Thymus (tissue), 11 donors: ENCODE results near the gene HARBI1. TPM values are rescaled to one million over a fixed set of nuclear protein-coding genes. Genes with fewer than 3 reads are reported as not detected.
A peak's percentile ranks its signal among the peaks of the same experiment; 100 is the strongest.
"Not testable (repeated sequence)": the region's sequence is repeated elsewhere in the genome, so short reads cannot be mapped to it uniquely, and the experiment has no call there.

ENCODE experiments used
- DNase-seq, 9 donors: peaks; one replicate each; pipeline ENCODE4 v3.0.0-alpha.2; 2013; ENCODE audit warnings: low spot score in 9 of 9, low read depth in 6 of 9, missing footprints in 1 of 9
- H3K27ac ChIP-seq, 2 donors: one replicate each; pipeline ENCODE4 v1.5.1; 2013; ENCODE audit warnings: control low read depth in 1 of 2, low read depth in 1 of 2, low read length in 1 of 2, mild to moderate bottlenecking in 1 of 2, moderate library complexity in 1 of 2
- H3K27me3 ChIP-seq, 2 donors: one replicate each; pipeline ENCODE4 v1.5.1; 2013; ENCODE audit warnings: low read length in 1 of 2; ENCODE audit not compliant: control insufficient read depth in 2 of 2, insufficient read depth in 1 of 2
- H3K36me3 ChIP-seq, 2 donors: one replicate each; pipeline ENCODE4 v1.5.1; 2013; ENCODE audit warnings: low read length in 1 of 2, mild to moderate bottlenecking in 1 of 2, moderate library complexity in 1 of 2; ENCODE audit not compliant: control insufficient read depth in 2 of 2, insufficient read depth in 2 of 2
- H3K4me1 ChIP-seq, 2 donors: one replicate each; pipeline ENCODE4 v1.5.1; 2013; ENCODE audit warnings: low read length in 2 of 2; ENCODE audit not compliant: control insufficient read depth in 2 of 2, insufficient read depth in 2 of 2
- H3K4me3 ChIP-seq, 2 donors: one replicate each; pipeline ENCODE4 v1.5.1; 2013; ENCODE audit warnings: low read length in 2 of 2, control low read depth in 1 of 2, mild to moderate bottlenecking in 1 of 2
- H3K9me3 ChIP-seq, 2 donors: one replicate each; pipeline ENCODE4 v1.5.1; 2013; ENCODE audit warnings: low read length in 1 of 2, mild to moderate bottlenecking in 1 of 2; ENCODE audit not compliant: control insufficient read depth in 2 of 2, insufficient read depth in 1 of 2
- WGBS: extraction: QIAGEN DNeasy Blood & Tissue Kit; methylation state at CpG from one replicate; pipeline ENCODE4 v1.1.7; 2013; 5-methylcytosine and 5-hydroxymethylcytosine counted together
- polyA plus RNA-seq: library from polyadenylated mRNA; stranded (reverse); fragments of 200-250 nt; gene quantifications from one replicate; pipeline ENCODE4 v1.2.3, GENCODE V29; 2013
- total RNA-seq: library from RNA; stranded (reverse); fragments of 120-200 nt; gene quantifications from one replicate; pipeline ENCODE4 v1.2.4, GENCODE V29; 2013
- donor health status: healthy.

HARBI1 gene
- total and polyA plus RNA-seq, 2 donors = 3.6 to 4.7 TPM

DNA sequence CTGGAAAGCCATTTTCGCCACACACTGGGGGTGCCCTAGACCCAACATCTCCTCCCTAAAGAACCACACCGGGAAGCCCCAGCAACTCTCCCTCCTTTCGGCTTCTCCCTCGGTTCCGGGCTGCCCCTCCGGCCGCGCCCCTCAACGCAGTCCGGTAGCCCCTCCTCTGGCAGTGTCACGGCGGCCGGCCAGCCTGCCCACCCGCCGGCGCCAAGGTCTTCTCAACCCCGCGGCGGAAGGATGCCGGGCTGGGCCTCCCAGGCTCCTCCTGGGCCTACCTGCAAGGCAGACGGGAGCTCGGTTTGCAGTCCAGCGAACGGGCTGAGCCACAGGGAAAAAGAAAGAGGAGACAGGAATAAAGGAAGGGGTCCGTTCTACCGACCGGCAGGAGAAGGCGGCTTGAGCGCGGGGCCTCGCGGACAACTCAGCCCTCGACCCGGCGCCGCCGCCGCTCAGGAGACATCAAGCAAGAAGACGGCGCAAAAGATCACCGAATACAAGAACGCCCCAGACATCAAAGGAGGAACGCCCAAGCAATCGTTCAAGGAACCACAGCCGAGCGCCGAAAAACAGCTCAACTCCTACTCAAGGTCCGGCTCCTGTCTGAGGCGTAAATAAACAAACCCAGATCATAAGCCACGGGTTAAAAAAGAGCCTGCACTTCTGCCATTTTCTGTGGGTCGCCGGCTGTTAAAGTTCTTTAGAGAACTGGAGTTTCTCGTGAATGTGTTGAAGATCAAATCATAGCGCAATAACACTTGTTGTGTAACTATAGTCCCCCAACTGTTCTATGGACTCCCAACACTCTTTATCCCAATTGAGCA, 23.3 kb downstream of the HARBI1 start, which contains the start of gene AMBRA1:
TSS of gene AMBRA1 (minus strand) at position 474 of the 824 bp plus-strand sequence. CDS start 45,643 bp downstream, outside the sequence.
- 2% methylated on average over 54 of the region's 54 CpGs for WGBS
- peak; percentile 72 to 96 (median 88) for DNase-seq
- Histone ChIP-seq H3K27me3 (no peaks in the 10 kb centered on the region), H3K27ac (peak within 1 kb of the TSS; percentile 55 to 84), H3K36me3 (no peaks in the 10 kb centered on the region), H3K9me3 (no peaks in the 10 kb centered on the region), H3K4me1 (peaks cover 13 to 21% of the 10 kb centered on the region in 2 donors), H3K4me3 (peak within 1 kb of the TSS; percentile 84 to 99)

GRCh38 chr11:46590740-46591605, 26.1 kb downstream of the HARBI1 start:
- peaks cover 13 to 21% of the 10 kb centered on the region in 2 donors for H3K4me1 ChIP-seq
- H3K36me3 ChIP-seq = peaks cover 0 to 3% of the 10 kb centered on the region in 2 donors
- 92% methylated on average over 11 of the region's 11 CpGs for WGBS
- no peaks in the 10 kb centered on the region for H3K27me3 ChIP-seq
- H3K27ac ChIP-seq = no peak overlapping the region
- H3K9me3 ChIP-seq = no peaks in the 10 kb centered on the region
- no peak for DNase-seq
- H3K4me3 ChIP-seq = no peak overlapping the region

- Histone ChIP-seq H3K27ac (no peak overlapping the region), H3K4me3 (no peak overlapping the region), H3K4me1 (peaks cover 8 to 16% of the 10 kb centered on the region in 2 donors), H3K27me3 (no peaks in the 10 kb centered on the region), H3K9me3 (no peaks in the 10 kb centered on the region), H3K36me3 (peaks cover 0 to 3% of the 10 kb centered on the region in 2 donors)
- DNase-seq = no peak
Observed at GRCh38 chr11:46588915-46589314, 28.1 kb downstream of the HARBI1 start.

DNA sequence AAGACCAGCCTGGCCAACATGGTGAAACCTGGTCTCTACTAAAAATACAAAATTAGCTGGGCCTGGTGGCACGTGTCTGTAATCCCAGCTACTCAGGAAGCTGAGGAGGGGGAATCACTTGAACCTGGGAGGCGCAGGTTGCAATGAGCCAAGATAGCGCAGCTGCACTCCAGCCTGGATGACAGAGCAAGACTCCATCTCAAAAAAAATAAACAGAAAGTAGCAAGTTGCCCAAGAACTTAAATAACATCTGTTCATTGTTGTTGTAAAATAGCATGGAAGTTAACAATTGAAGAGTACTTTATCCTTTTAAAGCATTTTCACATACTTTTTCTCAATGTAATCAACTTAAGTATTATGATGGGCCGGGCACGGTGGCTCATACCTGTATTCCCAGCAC, 28.9 kb downstream of the HARBI1 start:
- no peaks in the 10 kb centered on the region for H3K9me3 ChIP-seq
- DNase-seq = no peak
- H3K27me3 ChIP-seq = no peaks in the 10 kb centered on the region
- H3K36me3 ChIP-seq = peaks cover 0 to 3% of the 10 kb centered on the region in 2 donors
- H3K4me3 ChIP-seq = no peak overlapping the region
- 94% methylated on average over 5 of the region's 5 CpGs for WGBS
- H3K27ac ChIP-seq = no peak overlapping the region
- peaks cover 7 to 14% of the 10 kb centered on the region in 2 donors for H3K4me1 ChIP-seq

DNA sequence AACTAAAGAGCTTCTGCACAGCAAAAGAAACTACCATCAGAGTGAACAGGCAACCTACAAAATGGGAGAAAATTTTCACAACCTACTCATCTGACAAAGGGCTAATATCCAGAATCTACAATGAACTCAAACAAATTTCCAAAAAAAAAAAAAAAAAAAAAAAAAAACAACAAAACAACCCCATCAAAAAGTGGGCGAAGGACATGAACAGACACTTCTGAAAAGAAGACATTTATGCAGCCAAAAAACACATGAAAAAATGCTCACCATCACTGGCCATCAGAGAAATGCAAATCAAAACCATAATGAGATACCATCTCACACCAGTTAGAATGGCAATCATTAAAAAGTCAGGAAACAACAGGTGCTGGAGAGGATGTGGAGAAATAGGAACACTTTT, 33.5 kb downstream of the HARBI1 start:
- WGBS = 100% methylated on average over 1 of the region's 1 CpG
- not testable (repeated sequence) for H3K4me3 ChIP-seq, H3K9me3 ChIP-seq, H3K36me3 ChIP-seq, DNase-seq, H3K4me1 ChIP-seq, H3K27ac ChIP-seq, H3K27me3 ChIP-seq

- no peak for DNase-seq
- Histone ChIP-seq H3K36me3 (peaks cover 0 to 12% of the 10 kb centered on the region in 2 donors), H3K27me3 (no peaks in the 10 kb centered on the region), H3K4me1 (no peaks in the 10 kb centered on the region), H3K9me3 (no peaks in the 10 kb centered on the region), H3K4me3 (no peak overlapping the region), H3K27ac (no peak overlapping the region)
- WGBS = 99% methylated on average over 5 of the region's 5 CpGs
Observed at GRCh38 chr11:46582588-46582987, 34.4 kb downstream of the HARBI1 start.

DNA sequence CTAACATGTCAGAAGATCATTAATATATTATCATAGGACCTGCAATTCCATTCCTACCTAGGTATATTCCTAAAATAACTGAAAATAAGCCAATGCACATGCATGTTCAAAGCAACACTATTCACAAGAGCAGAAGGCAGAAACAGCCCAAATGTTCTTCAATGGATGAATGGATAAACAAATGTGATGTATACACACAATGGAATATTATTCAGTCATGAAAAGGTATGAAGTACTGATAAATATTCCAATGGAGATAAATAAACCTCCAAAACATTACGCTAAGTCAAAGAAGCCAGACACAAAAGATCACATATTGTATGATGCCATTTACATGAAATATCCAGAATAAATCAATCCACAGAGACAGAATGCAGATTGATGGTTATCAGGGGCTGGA, 40.0 kb downstream of the HARBI1 start:
- peaks cover 3 to 9% of the 10 kb centered on the region in 2 donors for H3K36me3 ChIP-seq
- no peak overlapping the region for H3K4me3 ChIP-seq
- no peak overlapping the region for H3K27ac ChIP-seq
- no peaks in the 10 kb centered on the region for H3K4me1 ChIP-seq
- DNase-seq = no peak
- 100% methylated on average over 1 of the region's 1 CpG for WGBS
- no peaks in the 10 kb centered on the region for H3K9me3 ChIP-seq
- H3K27me3 ChIP-seq = no peaks in the 10 kb centered on the region

- no peaks in the 10 kb centered on the region for H3K4me1 ChIP-seq
- H3K36me3 ChIP-seq = peaks cover 3 to 6% of the 10 kb centered on the region in 2 donors
- H3K27ac ChIP-seq = no peak overlapping the region
- no peaks in the 10 kb centered on the region for H3K9me3 ChIP-seq
- 9% methylated on average over 1 of the region's 1 CpG for WGBS
- DNase-seq = no peak
- no peak overlapping the region for H3K4me3 ChIP-seq
- no peaks in the 10 kb centered on the region for H3K27me3 ChIP-seq
Observed at GRCh38 chr11:46574656-46575055, 42.4 kb downstream of the HARBI1 start.
